Measurements from ENCODE around the gene EMC8.

DNA sequence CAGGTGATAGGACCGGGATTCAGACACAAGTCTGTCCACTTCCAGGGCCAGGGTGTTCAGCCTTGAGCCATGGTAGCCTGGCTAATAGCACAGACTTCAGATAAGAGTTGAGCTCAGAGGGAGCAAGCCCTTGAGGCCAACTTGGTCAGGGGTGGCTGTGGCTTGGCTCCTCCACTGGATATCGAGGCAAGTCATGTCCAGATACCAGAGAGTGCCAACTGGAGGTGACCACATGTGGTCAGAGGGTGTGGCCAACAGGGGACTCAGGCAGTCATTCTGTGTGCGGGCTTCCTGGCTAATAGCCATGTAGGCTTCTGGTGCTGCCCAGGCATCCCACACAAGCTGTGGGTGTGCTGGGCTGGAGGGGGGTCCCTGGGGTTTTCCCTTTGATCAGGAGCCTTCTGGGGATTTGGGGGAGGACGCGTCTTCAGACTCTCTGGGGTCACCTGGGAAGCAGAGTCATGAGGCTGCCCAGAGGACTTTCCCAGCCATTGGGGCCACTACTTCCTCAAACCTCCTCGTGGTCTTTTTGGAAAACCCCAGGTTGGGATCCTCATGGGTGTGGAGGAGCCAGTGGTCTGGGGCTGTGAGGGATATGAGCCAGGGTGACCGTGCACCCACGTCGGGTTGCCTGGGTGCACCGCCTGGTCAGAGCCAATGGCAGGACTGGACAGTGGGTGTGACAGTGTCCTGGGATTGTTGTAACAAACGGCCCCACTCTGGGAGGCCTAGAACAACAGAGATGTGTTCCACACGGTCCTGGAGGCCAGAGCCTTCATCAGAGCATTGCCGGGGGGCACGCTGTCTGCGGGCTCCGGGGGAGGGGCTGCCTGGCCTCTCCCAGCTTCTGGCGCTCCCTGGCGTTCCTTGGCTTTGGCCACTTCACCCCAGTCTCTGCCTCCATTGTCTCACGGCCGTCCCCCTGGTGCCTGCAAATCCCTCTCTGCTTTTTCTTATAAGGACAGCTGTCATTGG is 25.1 kb upstream of the EMC8 start:
- TF ChIP-seq, protein P1, sequence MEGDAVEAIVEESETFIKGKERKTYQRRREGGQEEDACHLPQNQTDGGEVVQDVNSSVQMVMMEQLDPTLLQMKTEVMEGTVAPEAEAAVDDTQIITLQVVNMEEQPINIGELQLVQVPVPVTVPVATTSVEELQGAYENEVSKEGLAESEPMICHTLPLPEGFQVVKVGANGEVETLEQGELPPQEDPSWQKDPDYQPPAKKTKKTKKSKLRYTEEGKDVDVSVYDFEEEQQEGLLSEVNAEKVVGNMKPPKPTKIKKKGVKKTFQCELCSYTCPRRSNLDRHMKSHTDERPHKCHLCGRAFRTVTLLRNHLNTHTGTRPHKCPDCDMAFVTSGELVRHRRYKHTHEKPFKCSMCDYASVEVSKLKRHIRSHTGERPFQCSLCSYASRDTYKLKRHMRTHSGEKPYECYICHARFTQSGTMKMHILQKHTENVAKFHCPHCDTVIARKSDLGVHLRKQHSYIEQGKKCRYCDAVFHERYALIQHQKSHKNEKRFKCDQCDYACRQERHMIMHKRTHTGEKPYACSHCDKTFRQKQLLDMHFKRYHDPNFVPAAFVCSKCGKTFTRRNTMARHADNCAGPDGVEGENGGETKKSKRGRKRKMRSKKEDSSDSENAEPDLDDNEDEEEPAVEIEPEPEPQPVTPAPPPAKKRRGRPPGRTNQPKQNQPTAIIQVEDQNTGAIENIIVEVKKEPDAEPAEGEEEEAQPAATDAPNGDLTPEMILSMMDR (IDR thresholded peaks at IDR 0.05) = no peak
- no peak for TF ChIP-seq EZH2 (IDR thresholded peaks at IDR 0.05; ENCODE audit: borderline replicate concordance, insufficient read depth, low read depth, low read length, poor library complexity, severe bottlenecking)
